ENCODE data around the gene DAP. TPM values are rescaled to one million over a fixed set of nuclear protein-coding genes. Genes with fewer than 3 reads are reported as not detected.

Gene DAP
- total RNA-seq, 1 experiment from 2014 or later, result 77.6 TPM

- Histone ChIP-seq H3K36me3 (ENCODE audit: control insufficient read depth, insufficient read depth, low read length) (peaks cover 2% of the 10 kb centered on the region; the same call in 1 of the 2 replicates), H3K27me3 (replicated peaks; ENCODE audit: control insufficient read depth, insufficient read depth, low read length) (no peaks in the 10 kb centered on the region), H3K4me1 (no peaks in the 10 kb centered on the region), H3K9me3 (no peaks in the 10 kb centered on the region), H3K4me3 (ENCODE audit: low read depth, low read length) (no peak overlapping the region)
- H3K4me3 Mint-ChIP-seq (ENCODE audit: unreplicated experiment), result no peak overlapping the region
- H3K4me1 Mint-ChIP-seq (ENCODE audit: low read depth, unreplicated experiment), result no peaks in the 10 kb centered on the region
- peaks cover 16% of the 10 kb centered on the region for H3K9me3 Mint-ChIP-seq (ENCODE audit: unreplicated experiment)
- DNase-seq, result no peak
- peaks cover 18% of the 10 kb centered on the region for H3K36me3 Mint-ChIP-seq (ENCODE audit: insufficient read depth, unreplicated experiment)
- intact Hi-C loops (cut with micrococcal nuclease; ENCODE audit: unreplicated experiment), result no loop called here
- BruUV-seq (replicated peaks), result no TSS peak
- H3K27me3 Mint-ChIP-seq (ENCODE audit: insufficient read depth, unreplicated experiment), result no peaks in the 10 kb centered on the region
- H3K27ac Mint-ChIP-seq (ENCODE audit: unreplicated experiment), result no peak overlapping the region
- CTCF ChIA-PET, result no interaction called here
- TF ChIP-seq CTCF (IDR thresholded peaks at IDR 0.05; ENCODE audit: insufficient read depth in 1 of 2, low read depth in 1 of 2, low read length in 1 of 2, severe bottlenecking in 1 of 2, unreplicated experiment in 1 of 2), result no peak
- POLR2A ChIA-PET, result no interaction called here
Observed at GRCh38 chr5:10746711-10747110, 14.3 kb downstream of the DAP start.

DNA sequence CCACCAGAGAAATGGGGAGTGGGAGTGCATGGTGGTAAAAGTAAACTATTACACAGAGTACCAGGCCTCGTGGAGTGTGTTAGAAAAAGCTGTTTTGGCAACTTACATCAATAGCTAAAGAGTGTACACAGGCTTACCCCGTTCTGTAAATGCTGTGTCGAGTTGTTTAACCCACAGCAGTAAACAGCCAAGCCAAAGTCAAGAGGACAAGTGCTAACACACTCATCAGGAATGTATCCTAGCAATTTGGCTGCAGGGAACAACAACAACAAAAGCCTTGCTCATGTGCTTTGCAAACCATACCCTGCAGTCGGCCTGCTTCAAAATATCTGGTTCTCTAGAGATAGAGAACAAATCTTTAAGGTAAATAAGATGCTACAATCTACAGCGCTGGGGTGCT lies 15.9 kb downstream of the DAP start:
- CTCF ChIA-PET, result no interaction called here
- Histone ChIP-seq H3K27me3 (replicated peaks; ENCODE audit: control insufficient read depth, insufficient read depth, low read length) (no peaks in the 10 kb centered on the region), H3K9me3 (peaks cover 5% of the 10 kb centered on the region), H3K36me3 (ENCODE audit: control insufficient read depth, insufficient read depth, low read length) (peaks cover 5% of the 10 kb centered on the region), H3K4me1 (no peaks in the 10 kb centered on the region), H3K4me3 (ENCODE audit: low read depth, low read length) (no peak overlapping the region)
- no peak for DNase-seq
- peaks cover 29% of the 10 kb centered on the region for H3K9me3 Mint-ChIP-seq (ENCODE audit: unreplicated experiment)
- peaks cover 34% of the 10 kb centered on the region for H3K36me3 Mint-ChIP-seq (ENCODE audit: insufficient read depth, unreplicated experiment)
- intact Hi-C loops (cut with micrococcal nuclease; ENCODE audit: unreplicated experiment), result no loop called here
- no peak overlapping the region for H3K27ac Mint-ChIP-seq (ENCODE audit: unreplicated experiment)
- H3K4me3 Mint-ChIP-seq (ENCODE audit: unreplicated experiment), result no peak overlapping the region
- H3K4me1 Mint-ChIP-seq (ENCODE audit: low read depth, unreplicated experiment), result no peaks in the 10 kb centered on the region
- H3K27me3 Mint-ChIP-seq (ENCODE audit: insufficient read depth, unreplicated experiment), result no peaks in the 10 kb centered on the region
- no TSS peak for BruUV-seq (replicated peaks)
- POLR2A ChIA-PET, result no interaction called here
- no peak for TF ChIP-seq CTCF (IDR thresholded peaks at IDR 0.05; ENCODE audit: insufficient read depth in 1 of 2, low read depth in 1 of 2, low read length in 1 of 2, severe bottlenecking in 1 of 2, unreplicated experiment in 1 of 2)

DNA sequence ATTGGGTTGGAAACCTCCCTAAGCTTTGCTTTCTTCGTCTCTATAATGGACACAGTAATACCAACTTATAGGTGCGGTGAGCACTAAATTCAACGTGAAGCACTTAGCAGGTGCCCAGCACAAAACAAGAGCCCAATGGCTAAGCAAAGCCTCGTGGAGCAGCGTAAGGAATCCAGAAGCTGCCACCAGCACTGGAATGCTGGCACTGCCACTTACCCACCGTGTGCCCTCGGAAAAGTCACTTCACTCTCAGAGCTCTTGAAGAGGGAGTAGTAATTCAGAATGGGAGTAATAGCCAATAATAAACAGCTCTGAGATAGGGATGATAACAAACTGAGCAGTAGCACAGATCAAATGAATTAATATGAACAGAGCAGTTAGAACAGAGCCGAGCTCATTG lies 16.4 kb downstream of the DAP start:
- H3K9me3 ChIP-seq, result peaks cover 5% of the 10 kb centered on the region
- Mint-ChIP-seq H3K36me3 (ENCODE audit: insufficient read depth, unreplicated experiment) (peaks cover 36% of the 10 kb centered on the region), H3K27me3 (ENCODE audit: insufficient read depth, unreplicated experiment) (no peaks in the 10 kb centered on the region), H3K4me3 (ENCODE audit: unreplicated experiment) (no peak overlapping the region), H3K27ac (ENCODE audit: unreplicated experiment) (no peak overlapping the region), H3K9me3 (ENCODE audit: unreplicated experiment) (peaks cover 33% of the 10 kb centered on the region), H3K4me1 (ENCODE audit: low read depth, unreplicated experiment) (no peaks in the 10 kb centered on the region)
- no peak for DNase-seq
- ChIA-PET CTCF (no interaction called here), POLR2A (no interaction called here)
- H3K27me3 ChIP-seq (replicated peaks; ENCODE audit: control insufficient read depth, insufficient read depth, low read length), result no peaks in the 10 kb centered on the region
- no peak overlapping the region for H3K4me3 ChIP-seq (ENCODE audit: low read depth, low read length)
- BruUV-seq (replicated peaks), result no TSS peak
- no peak for TF ChIP-seq CTCF (IDR thresholded peaks at IDR 0.05; ENCODE audit: insufficient read depth in 1 of 2, low read depth in 1 of 2, low read length in 1 of 2, severe bottlenecking in 1 of 2, unreplicated experiment in 1 of 2)
- intact Hi-C loops (cut with micrococcal nuclease; ENCODE audit: unreplicated experiment), result no loop called here
- peaks cover 5% of the 10 kb centered on the region for H3K36me3 ChIP-seq (ENCODE audit: control insufficient read depth, insufficient read depth, low read length)
- no peaks in the 10 kb centered on the region for H3K4me1 ChIP-seq

Measured in Caco-2 (cell line).